ENCODE results near the gene ZFP57.
"Not testable (repeated sequence)": the region's sequence is repeated elsewhere in the genome, so short reads cannot be mapped to it uniquely, and the experiment has no call there.

ZFP57 gene

DNA sequence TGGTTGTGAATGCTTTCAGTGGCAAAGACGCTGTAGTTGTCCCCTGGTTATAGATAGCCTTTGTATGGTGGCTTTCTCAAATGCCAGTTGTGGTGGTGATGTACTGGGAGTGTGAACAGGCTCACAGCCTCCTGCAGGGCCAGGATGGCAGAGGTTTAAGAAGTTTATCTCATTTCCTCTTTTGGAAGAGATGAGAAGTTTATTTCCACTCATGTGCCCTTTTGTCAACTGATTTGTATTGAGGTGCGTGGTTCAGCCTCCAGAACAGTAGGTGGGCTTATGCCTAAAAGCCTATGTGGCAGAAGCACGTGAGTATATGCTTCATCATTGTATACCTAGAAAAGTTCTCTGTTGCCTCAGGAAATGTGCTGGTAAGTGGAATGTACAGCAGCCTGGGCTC, 13.7 kb upstream of the ZFP57 start:
- DNase-seq: no peak

DNA sequence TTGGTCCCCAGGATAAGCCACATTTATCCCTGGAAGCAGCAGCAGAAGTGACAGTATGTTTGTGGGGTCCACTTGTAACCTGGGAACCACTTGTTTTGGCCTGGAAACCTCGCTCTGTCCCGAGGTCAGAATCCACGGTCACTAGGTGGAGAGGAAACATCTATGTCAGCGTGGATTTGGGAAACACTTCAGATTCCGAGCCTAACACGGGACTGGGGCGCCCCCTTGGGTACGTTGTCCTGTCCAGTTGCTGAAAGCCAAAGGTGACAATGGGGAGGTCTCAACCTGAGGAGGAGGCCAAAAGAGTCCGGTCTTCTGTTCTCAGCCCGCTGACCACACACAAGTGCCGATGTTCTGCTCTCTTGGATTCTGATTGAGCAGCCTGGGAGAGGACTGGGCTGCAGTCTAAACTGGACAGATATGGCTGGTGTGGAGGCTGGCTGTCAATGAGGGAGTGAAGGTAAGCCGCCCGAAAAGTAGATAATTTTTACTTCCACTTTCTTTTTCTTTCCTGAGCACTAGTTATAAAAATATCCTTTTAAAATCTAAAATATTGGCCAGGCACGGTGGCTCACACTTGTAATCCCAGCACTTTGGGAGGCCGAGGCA, 4.9 kb upstream of the ZFP57 start:
- DNase-seq: no peak

DNA sequence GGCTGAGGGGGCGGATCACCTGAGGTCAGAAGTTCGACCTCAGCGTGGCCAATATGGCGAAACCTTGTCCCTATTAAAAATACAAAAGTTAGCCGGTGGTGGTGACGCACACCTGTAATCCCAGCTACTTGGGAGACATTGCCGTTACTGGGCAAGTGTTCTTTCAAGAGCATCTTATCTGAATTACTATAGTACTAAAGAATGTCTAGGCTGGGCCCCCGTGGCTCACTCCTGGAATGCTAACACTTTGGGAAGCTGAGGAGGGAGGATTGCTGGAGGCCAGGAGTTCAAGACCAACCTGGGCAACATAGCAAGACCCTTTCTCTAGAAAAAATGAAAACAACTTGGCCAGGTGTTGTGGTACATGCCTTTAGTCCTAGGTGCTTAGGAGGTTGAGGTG, 859 bp upstream of the ZFP57 start:
- no peak for DNase-seq

DNA sequence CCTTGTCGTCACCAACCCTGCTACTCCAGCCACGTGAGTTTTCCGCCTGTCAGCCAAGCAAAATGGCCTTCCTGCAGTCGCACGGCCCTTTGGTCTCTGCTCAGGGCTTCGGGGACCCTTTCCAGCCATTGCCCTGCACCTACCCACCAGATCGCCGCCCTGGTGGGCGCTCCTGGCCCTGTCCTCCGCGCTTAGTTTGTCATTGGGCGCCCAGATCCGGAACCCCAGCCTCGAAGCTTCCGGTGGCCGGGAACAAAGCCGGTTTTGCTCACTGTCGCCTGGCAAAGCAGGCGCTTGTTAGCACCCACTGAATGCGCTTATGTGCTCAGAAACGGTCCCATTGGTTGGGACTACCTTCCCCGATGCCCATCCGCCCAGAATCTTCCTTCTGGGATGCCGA, 536 bp downstream of the ZFP57 start:
- DNase-seq: no peak

DNA sequence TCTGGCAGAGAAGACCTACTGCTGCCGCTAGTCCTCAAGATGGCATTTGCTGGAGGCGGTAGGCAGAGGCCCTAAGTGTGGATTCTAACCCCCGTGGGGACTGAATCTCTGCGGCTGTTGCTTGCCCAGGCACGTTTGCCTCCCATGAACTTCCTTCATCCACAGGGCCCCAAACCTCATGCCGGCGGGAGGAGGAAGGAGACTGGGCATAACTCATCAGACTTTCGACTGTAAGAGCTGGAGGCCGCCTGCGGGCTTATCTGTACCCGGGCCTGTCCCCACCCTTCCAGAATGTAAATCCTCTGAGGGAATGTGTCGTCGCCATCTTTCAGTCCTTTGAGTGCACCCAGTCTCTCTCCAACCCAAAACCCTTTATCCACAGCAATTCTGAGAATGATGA, 990 bp downstream of the ZFP57 start:
- no peak for DNase-seq

DNA sequence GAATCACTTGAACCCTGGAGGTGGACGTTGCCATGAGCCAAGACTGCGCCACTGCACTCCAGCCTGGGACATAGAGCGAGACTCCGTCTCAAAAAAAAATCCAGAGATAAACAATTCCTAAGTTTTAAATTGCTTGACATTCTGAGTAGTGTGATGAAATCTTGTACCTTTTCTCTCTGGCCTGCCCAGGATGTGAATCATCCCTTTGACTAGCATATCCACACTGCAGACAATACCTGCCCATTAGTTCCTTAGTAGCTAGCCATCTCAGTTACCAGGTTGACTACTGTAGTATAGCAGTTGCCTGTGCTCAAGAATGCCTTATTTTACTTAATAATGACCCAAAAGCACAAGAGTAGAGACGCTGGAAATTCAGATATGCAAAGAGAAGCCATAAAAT, 2.8 kb downstream of the ZFP57 start:
- no peak for DNase-seq

DNA sequence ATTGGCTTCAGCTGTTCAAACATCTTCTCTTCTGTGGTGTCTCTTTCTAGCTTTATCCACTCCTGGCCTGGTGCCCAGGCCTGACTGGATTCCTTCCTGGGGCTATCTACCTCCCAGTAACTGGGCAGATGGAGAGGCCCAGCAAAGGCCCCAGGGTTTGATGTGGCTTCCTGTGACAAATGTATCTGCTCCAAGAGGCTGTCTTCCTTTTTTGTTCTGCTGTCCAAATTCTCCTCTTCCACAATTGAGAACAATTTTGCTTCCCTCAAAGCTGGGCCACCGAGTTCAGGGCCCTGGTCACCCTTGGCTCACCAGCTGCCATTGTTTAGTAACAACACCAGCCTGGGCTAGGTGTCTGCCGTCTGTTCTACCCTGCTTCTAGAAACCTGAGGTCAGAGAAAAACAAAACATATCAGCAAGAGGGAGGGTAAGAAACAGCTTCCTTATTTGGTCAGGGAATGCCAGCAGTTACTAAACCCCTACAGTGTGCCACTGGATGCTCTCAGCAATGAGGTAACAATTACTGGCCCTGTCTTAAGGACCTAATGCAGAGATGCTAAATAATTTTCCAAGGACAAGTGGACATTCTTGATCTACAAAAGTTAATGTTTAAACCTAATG, 3.9 kb downstream of the ZFP57 start:
- DNase-seq: no peak

DNA sequence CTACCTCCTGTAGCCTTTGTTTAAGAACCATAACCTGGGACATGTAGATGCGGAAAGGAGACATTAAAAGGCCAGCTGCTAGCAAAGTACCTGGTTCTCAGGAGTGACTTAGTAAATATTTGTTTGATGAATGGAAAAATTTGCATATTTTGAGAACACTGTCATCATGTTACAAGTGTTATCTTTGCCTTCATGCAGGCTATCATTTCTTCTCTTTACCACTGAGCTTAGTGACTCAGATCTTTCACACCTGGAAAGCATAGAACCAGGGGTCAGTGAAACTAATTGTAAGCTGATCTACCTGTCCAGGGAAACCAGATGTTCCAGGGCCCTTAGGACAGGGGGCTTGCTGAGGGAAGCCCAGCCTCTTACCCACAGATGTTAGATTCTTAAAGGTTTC, 5.4 kb downstream of the ZFP57 start:
- DNase-seq: no peak

DNA sequence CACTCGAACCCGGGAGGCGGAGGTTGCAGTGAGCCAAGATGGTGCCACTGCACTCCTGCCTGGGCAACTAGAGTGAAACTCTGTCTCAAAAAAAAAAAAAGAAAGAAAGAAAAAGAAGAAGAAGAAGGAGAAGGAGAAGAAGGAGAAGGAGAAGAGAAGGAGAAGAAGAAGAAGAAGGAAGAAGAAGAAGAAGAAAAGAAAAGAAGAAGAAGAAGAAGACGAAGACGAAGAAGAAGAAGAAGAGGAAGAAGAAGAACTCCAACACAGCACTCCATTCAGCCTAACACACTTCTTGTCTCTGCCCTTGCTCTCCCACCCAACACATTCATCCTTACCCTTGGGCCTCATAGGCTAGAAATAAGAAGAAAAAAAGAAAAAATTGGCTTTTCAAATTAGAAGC, 6.9 kb downstream of the ZFP57 start:
- DNase-seq: no peak

DNA sequence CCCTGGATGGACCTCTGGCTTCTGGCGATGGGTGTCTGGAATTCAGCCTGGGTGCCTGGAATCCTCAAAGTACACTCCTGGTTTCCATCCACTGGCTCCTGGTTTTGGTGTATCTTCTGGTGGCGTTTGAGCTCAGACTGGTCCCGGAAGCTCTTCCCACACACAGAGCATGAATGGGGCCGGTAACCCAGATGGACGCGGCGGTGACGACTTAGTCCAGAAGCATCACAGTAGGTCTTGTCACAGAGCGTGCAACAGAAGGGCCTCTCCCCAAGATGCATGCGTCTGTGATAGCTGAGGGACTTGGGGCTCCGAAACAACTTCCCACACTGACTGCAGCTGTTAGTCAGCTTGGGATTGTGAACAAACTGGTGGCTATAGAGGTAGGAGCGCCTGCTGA, 7.8 kb downstream of the ZFP57 start:
- DNase-seq: no peak

DNA sequence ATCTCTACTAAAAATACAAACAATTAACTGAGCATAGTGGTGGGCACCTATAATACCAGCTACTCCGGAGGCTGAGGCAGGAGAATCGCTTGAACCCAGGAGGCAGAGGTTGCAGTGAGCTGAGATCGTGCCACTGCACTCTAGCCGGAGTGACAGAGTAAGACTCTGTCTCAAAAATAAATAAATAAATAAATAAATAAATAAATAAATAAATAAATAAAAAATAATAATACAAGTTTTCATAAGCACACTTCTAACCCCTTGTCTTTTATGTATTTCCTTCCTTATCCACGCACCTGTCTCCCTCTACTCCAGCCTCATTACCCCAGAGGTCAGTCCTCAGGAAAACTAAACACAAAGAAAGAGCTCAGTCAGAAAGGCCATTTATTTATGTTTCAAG, 8.8 kb downstream of the ZFP57 start:
- not testable (repeated sequence) for DNase-seq

DNA sequence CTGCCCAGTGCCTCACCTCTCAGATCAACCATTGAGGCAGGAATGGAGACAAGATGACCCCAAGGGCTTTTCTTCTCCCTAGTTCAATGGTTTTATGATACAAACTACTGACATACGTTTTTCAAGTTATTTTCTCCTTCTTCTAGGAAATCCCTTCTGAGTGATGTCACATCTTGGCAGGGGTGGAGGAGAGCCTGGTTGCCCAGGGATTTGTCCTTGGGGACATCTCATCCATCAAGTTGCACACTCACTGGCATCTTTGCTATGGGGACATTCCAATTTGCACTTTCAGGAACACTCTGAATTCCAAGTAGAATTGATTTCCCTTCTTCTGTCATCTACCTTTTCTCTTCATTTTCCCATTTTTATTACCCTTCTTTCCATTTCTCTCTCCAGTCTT, 9.9 kb downstream of the ZFP57 start:
- DNase-seq: no peak

DNA sequence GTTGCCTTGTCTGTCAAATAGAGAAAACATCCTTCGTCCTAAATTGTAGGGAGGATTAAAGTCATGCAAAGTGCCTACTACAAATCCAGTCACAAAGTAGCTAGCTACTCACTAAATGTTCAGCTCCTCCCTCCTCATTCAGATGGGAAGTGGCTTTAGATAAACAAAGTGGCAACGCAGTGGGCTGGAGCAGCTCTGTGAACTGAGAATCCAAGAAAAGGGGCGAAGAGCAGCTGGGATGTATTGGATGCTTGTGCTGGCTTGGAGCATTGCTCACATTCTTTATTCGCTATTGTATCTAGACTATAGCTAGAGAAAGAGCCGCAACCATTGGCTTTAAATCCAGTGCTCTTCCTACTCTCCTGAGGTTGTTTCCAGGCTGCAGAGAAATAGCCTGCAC, 13.8 kb downstream of the ZFP57 start:
- no peak for DNase-seq

DNA sequence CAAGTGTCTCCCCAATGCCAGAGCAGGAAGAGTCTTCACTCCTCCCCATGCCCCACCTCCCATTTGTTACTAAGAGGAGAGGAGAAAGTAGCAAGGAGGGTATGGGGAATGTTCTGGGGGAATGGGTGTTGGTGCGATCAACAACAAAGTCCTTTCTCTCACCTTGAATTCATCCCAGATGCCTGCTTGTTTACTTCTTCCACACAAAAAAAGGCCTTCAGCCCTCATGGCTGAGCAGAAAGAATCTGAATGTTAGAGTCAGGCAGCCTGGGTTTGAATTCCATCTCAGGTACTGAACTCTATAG, 14.2 kb downstream of the ZFP57 start:
- no peak for DNase-seq

DNA sequence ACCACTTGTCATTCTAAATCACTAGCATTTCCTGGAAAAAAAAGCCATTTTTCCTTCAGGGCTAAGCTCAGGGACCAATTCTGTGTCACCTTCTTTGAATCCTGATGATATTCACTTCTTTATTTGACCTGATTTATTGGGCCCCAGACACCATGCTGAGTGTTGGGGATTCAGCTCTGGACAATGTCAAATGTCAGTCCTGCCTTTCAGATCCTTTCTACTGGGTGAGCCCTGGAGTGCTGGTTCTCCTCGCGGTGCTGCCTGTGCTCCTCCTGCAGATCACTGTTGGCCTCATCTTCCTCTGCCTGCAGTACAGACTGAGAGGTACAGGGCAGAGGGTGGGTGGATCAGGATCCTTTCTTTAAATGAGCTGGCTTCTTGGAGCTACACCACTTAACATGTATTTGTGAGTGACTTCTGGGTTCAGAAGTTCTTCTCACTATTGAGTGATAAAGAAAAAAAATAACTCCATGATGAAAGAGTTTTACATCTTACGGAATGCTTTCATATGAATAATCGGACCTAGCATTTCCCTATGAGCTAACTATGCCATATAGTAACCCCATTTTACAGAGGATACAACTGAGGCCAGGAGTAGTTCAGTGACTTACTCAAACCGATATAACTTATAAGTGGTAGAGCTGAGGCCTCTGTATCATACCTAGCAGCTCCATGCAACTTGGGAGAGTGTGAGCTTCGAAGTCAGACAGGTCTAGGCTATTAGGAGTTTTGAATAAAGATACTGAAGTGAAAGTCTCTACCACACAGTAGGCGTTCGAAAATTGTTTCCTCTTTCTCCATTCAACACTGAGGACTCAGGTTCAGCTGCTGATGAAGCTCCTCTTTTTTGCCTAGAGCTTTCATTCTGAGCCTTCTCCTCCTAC, 14.8 kb downstream of the ZFP57 start:
- DNase-seq: no peak

DNA sequence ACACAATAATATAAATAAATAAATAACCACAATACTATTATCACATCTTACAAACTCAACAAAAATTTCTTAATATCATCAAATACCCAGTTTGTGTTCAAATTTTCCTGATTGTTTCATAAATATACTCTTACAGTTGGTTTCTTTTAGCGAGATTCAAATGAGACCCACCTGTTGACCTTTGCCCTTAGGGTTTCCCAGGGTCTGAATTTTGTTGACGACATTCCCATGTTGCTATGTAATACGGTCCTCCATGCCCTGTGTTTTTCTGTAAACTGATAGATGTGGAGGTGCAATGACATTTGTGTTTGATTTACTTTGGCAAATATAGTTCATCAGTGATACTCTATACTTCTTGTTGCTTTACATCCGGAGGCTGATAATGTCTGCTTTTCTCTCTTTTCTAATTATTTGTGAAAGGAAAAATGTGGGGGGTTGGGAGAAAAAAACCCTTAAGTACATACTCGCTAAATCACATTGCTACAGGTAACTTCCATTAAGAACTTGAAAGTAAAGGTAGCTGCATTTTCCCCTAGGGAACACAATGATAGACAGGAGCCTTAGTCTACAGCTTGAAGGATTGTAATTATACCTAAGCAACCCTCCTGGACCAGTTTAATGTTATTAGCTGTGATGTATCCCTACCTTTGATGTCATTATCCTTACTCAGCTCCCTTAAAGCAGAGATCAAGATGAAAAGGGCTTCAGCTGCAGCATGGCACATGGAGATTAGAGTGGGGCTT, 17.5 kb downstream of the ZFP57 start:
- DNase-seq: no peak

DNA sequence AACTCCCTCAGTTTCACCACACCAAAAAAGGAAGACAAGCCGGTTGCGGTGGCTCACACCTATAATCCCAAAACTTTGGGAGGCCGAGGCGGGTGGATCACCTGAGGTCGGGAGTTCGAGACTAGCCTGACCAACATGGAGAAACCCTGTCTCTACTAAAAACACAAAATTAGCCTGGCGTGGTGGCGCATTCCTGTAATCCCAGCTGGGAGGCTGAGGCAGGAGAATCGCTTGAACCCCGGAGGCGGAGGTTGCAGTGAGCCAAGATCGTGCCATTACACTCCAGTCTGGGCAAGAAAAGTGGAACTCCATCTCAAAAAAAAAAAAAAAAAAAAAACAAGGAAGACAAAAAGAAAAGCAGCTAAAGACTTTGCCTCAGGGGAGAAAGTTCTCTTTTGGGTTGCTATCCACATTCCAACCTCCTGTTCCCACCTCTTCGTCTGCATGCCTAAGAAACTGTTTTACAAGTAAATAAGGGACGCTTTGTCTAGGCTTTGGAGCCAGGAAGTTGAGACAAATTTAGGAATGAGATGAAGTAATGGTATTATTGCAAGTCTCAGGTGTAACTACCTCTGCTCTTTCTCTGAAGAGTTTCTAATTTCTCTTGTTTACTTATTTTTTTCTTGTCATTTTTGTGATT, 19.3 kb downstream of the ZFP57 start:
- not testable (repeated sequence) for DNase-seq

DNA sequence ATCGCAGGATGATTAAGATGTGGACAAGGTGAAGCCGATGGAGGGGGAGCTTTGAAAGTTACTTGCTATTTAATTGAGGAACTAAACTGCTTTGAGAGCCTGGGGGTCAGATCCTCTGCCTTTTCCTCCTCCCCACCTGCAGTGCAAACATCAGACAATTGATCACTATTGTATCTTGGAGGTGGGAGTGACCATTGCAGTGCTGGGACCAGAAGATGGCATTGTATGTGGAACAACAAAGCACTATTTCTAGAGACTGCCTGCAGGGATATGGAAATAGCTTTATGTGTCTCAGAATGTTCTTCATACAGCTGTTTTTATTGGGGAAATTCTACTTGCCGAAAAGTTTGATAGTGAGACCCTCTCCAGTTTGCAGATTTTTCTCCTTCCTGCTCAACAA, 19.9 kb downstream of the ZFP57 start:
- no peak for DNase-seq

DNA sequence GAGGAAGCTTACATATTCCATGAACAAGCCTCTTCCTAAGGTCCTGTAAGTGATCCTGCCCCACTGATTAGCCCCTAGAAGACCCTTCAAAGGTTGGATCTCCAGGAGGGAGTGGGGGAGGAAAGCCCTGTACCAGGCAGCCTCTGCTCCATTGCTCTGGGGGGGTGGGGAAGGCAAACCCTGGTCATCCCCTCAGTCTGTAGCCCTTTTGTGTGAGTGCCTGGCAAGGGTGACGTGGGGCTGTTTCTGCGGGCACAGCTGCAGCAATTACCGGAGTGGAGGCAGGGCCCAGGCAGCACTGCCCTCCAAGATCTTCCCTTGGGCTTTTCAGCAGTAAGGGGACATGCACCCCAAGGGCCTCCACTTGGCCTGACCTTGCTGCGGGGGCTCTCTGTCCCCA, 24.2 kb downstream of the ZFP57 start, which contains the start of gene MOG:
Gene MOG (plus strand): TSS at position 295 of the 400 bp plus-strand sequence. CDS start 118 bp downstream, outside the sequence.
- no peak for DNase-seq

DNA sequence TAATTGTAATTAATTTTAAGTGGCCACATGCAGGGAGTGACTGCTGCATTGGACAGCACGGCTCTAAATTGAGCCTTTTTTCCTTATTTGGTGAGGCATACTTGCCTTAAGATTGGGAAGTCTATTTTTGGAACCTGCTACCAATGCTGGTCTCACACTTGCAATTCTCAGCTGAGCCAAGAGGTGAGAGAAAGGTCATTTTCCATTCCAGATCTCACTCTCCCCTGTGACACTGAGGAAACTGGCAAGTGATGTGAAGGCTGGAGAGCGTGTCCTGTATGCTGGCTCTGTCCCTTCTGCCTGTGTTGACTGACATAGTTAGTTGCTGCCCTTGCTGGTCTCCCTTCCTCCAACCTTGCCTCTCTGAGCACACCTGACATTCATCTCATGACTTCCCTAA, 24.8 kb downstream of the ZFP57 start:
- DNase-seq: no peak

DNA sequence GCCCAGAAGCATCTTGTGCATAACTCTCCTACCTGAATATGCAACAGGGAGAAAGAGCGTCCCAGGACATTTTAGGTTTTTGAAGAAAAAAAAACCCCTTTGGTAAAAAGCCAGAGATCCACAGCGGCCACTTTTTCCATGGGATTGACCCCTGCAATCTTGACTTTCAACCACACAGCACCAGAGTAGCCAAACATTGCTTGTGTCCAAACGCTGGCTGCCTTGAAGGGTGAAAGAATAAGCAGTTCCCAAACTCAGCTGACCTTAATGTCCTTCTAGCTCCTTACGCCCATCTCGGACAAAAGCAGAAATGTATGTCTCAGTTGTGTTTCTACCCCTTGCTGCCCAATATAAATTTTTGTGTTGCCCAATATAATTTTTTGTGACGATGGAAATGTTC, 25.3 kb downstream of the ZFP57 start:
- no peak for DNase-seq

DNA sequence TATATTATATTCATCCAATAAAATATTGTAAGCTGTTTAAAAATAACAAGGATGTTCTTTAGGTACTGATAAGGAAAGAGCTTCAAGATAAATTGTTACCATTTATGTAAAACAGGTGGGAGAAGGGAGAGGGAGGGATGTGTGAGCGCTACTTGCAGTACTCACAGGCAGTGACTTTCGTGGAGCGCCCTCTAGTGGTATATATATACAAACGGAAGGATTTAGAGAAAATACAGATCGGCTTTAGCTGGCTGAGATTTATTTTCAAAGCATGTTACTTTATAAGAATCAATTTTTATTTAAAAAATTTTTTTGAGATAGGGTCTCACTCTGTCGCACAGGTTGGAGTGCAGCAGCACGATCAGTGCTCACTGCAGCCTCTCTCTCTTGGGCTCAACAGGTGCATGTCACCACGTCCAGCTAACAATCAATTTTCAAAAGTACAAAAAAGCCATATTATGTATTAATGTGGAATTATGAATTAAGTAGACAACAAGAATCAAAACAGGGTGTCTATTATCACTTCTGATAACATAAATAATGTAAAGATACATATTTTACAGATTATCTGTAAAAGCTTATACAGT, 27.4 kb downstream of the ZFP57 start:
- DNase-seq: peak; percentile 27

DNA sequence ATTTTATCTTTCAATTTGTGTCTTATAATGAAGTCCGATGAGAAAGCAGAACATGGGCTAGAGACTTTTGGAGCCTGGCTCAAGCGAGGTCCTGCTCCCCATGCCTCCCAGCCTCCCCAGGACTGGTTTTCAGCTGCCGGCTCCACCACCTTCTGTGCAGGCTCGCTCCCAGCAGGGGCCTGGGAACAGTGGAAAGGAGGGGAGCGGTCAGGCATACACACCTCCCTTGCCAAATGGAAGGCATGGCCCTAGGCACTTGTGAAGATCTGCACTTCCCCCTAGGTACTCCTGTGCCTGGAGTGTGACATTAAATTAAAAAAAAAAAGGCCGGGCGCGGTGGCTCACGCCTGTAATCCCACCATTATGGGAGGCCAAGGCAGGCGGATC, 28.8 kb downstream of the ZFP57 start:
- DNase-seq: no peak
